Ishikawa (cell line): ENCODE results near the gene LSMEM2.

Experiments
- CEBPB ChIP-seq: IDR thresholded peaks from 2 replicates; pipeline ENCODE4 v1.6.1; 2012
- CREB1 ChIP-seq: IDR thresholded peaks from 2 replicates; pipeline ENCODE4 v1.6.1; 2012; ENCODE audit warnings: low read depth
- EGR1 ChIP-seq: IDR thresholded peaks from 2 replicates; pipeline ENCODE4 v1.6.1; 2012
- EP300 ChIP-seq: IDR thresholded peaks from 2 replicates; pipeline ENCODE4 v1.6.1; 2012; ENCODE audit warnings: borderline replicate concordance
- FOXM1 ChIP-seq: IDR thresholded peaks from 2 replicates; pipeline ENCODE4 v1.6.1; 2012; ENCODE audit warnings: low read depth, borderline replicate concordance
- MAX ChIP-seq: IDR thresholded peaks from 2 replicates; pipeline ENCODE4 v1.6.1; 2012
- NFIC ChIP-seq: IDR thresholded peaks from 2 replicates; pipeline ENCODE4 v1.6.1; 2012
- RAD21 ChIP-seq: IDR thresholded peaks from 2 replicates; pipeline ENCODE4 v1.6.1; 2012; ENCODE audit warnings: low read depth
- REST ChIP-seq: IDR thresholded peaks from 2 replicates; pipeline ENCODE4 v1.6.1; 2012; ENCODE audit warnings: low read depth, mild to moderate bottlenecking
- TAF1 ChIP-seq: IDR thresholded peaks from 2 replicates; pipeline ENCODE4 v1.6.1; 2012; ENCODE audit warnings: low read depth, mild to moderate bottlenecking
- TCF12 ChIP-seq: IDR thresholded peaks from 2 replicates; pipeline ENCODE4 v1.6.1; 2012; ENCODE audit warnings: low read depth
- TEAD4 ChIP-seq: IDR thresholded peaks from 2 replicates; pipeline ENCODE4 v1.6.1; 2012
- YY1 ChIP-seq: IDR thresholded peaks from 2 replicates; pipeline ENCODE4 v1.6.1; 2012; ENCODE audit warnings: low read depth
- ZBTB7A ChIP-seq: IDR thresholded peaks from 2 replicates; pipeline ENCODE4 v1.6.1; 2012; ENCODE audit warnings: low read depth
- TF ChIP-seq, protein P1 (sequence below): IDR thresholded peaks from 2 replicates; pipeline ENCODE4 v1.6.1; 2012

Gene LSMEM2

GRCh38 chr3:50264964-50265485, 13.9 kb upstream of the LSMEM2 start:
- peak; percentile 87 for TF ChIP-seq EGR1
- peak; percentile 4; the same call in 1 of the 2 replicates for TF ChIP-seq ZBTB7A
- no peak for TF ChIP-seq MAX

GRCh38 chr3:50265571-50265970, 13.3 kb upstream of the LSMEM2 start:
- TF ChIP-seq RAD21 (no peak), MAX (no peak), TAF1 (no peak), EP300 (no peak), FOXM1 (no peak)

DNA sequence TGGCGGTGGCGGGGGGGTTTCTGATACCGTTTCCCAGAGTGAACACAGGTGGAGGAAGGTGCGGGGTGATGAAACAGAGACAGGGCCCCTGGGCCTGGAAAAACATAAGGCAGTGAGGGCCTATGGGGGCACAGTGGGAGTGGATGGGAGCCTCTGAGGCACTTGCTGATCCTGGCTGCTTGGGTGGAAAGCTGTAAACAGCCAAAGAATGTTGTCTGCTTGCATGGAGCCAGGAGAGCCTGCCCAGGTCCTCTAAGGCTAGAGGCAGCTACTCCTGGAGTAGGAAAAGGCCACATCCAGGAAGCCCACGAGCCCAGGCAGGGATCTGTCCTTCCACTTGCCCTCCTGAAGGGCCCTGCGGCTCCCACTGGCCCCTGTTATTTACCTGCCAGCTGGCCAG, 12.9 kb upstream of the LSMEM2 start:
- no peak for TF ChIP-seq RAD21
- no peak for TF ChIP-seq YY1
- no peak for TF ChIP-seq TAF1
- no peak for TF ChIP-seq TEAD4
- no peak for TF ChIP-seq MAX
- TF ChIP-seq TCF12 = no peak
- no peak for TF ChIP-seq EP300
- TF ChIP-seq, protein P1, sequence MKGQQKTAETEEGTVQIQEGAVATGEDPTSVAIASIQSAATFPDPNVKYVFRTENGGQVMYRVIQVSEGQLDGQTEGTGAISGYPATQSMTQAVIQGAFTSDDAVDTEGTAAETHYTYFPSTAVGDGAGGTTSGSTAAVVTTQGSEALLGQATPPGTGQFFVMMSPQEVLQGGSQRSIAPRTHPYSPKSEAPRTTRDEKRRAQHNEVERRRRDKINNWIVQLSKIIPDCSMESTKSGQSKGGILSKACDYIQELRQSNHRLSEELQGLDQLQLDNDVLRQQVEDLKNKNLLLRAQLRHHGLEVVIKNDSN = no peak
- TF ChIP-seq FOXM1 = no peak
- TF ChIP-seq EGR1 = no peak
- TF ChIP-seq CREB1 = no peak
- TF ChIP-seq REST = no peak
- no peak for TF ChIP-seq ZBTB7A
- TF ChIP-seq CEBPB = no peak
- no peak for TF ChIP-seq NFIC

DNA sequence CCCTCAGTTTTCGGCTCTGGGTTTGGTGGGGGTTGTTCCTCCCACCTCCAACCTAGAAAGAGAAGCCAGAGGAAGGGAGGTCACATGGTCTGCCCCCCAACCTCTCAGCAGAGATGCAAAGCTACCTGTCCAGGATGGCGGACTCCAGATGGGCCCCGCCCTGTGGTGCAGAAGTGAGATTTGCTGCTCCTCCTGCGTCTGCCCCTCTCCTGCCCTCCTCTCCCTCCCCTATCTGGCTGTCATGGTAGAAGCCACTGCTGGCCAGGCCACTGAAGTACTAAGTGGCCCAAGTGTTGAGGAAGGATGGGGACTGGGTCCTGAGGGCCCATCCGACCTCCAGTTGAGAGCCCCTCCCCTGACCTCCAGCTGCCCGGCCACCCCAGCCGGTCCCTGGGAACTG, 12.1 kb upstream of the LSMEM2 start:
- TF ChIP-seq TEAD4 (no peak), EGR1 (no peak), YY1 (no peak), MAX (no peak), REST (no peak), EP300 (no peak), NFIC (no peak), FOXM1 (no peak), RAD21 (no peak), ZBTB7A (no peak), TAF1 (no peak), CREB1 (no peak), CEBPB (no peak), TCF12 (no peak)
- TF ChIP-seq, protein P1 = no peak; the same call in 1 of the 2 replicates

DNA sequence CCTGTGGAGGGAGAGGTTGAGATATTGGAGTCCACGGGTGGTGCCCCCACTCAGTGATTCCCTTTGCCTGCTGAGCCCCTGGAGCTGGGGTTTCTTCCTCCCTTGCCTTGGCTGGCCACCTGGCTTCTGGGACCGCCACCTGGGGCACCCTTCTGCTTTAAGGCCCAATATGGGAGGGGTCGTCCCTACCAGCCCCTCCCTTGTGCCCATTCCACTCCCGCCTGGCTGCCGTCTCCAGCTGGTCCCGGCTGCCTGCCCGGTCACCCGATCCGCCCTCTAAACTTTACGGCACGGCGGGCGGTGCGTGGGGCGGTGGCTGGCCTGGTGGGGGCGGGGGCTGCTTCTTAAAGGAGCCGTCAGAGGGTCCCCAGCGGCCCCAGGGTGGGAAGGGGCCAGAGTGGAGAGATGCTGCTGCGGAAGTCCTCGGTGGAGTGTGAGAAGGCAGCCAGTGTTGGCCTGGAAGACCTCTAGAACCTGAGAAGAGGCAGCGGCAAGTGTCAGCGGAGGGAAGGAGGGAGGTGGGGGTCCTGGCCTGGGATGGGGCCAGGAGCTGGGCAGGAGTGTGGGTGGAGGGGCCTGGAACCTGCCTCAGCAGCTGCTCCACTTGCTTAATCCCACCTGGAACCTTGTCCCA, 11.5 kb upstream of the LSMEM2 start:
- TF ChIP-seq YY1 (0 out of 2 replicates have a peak, but pooled peaks have one; percentile 24), FOXM1 (peak; percentile 20), TAF1 (peak; percentile 33; the same call in 1 of the 2 replicates), TEAD4 (peak; percentile 69), CREB1 (no peak), NFIC (peak; percentile 70), ZBTB7A (peak; percentile 99), REST (no peak), RAD21 (no peak), MAX (peak; percentile 63), TCF12 (peak; percentile 87), EP300 (peak; percentile 72), EGR1 (peak; percentile 55)
- TF ChIP-seq, protein P1 = no peak
